ENCODE measurements around the gene TTC39A.

DNA sequence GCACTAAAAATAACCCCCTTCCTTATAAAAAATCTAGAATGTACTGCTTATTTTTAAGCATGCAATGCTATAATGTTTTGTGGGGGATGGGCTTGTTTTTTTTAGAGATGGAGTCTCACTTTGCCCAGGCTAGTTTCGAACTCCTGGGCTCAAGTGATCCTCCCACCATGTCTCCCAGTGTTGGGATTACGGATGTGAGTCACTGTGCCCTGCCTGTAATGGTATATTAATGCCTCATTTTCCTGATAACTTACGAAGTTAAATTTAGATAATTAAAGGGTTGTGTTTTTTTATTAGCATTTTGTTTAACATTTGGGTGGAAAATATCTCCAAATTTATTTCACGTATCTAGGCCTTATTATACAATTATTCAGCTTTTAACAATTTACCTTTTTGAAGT is 87.8 kb downstream of the TTC39A start:
- TF ChIP-seq, protein P1, sequence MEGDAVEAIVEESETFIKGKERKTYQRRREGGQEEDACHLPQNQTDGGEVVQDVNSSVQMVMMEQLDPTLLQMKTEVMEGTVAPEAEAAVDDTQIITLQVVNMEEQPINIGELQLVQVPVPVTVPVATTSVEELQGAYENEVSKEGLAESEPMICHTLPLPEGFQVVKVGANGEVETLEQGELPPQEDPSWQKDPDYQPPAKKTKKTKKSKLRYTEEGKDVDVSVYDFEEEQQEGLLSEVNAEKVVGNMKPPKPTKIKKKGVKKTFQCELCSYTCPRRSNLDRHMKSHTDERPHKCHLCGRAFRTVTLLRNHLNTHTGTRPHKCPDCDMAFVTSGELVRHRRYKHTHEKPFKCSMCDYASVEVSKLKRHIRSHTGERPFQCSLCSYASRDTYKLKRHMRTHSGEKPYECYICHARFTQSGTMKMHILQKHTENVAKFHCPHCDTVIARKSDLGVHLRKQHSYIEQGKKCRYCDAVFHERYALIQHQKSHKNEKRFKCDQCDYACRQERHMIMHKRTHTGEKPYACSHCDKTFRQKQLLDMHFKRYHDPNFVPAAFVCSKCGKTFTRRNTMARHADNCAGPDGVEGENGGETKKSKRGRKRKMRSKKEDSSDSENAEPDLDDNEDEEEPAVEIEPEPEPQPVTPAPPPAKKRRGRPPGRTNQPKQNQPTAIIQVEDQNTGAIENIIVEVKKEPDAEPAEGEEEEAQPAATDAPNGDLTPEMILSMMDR (IDR thresholded peaks at IDR 0.05; ENCODE audit: low read depth, low read length) = no peak
- TF ChIP-seq POLR2A (IDR thresholded peaks at IDR 0.05; ENCODE audit: extremely low read depth, insufficient read length) = no peak
- TF ChIP-seq, protein P2, sequence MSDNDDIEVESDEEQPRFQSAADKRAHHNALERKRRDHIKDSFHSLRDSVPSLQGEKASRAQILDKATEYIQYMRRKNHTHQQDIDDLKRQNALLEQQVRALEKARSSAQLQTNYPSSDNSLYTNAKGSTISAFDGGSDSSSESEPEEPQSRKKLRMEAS (IDR thresholded peaks at IDR 0.05; ENCODE audit: low read depth, low read length) = no peak
- TF ChIP-seq MYC (IDR thresholded peaks at IDR 0.05; ENCODE audit: low read depth, low read length) = no peak

All from NB4 (cell line).